Measurements from ENCODE around the gene GGA2.

GRCh38 chr16:23453338-23454052, 56.8 kb downstream of the GGA2 start:
- no peak for TF ChIP-seq POLR2AphosphoS5 (IDR thresholded peaks at IDR 0.05)
- TF ChIP-seq POLR2A (IDR thresholded peaks at IDR 0.05), result no peak

Measured in sigmoid colon (tissue), 4 donors.